Measurements from ENCODE around the gene SLC38A3. TPM values are rescaled to one million over a fixed set of nuclear protein-coding genes. Genes with fewer than 3 reads are reported as not detected.

Gene SLC38A3
- total RNA-seq, 4 donors from 2014 or later = 1.3 TPM; not detected in 3

DNA sequence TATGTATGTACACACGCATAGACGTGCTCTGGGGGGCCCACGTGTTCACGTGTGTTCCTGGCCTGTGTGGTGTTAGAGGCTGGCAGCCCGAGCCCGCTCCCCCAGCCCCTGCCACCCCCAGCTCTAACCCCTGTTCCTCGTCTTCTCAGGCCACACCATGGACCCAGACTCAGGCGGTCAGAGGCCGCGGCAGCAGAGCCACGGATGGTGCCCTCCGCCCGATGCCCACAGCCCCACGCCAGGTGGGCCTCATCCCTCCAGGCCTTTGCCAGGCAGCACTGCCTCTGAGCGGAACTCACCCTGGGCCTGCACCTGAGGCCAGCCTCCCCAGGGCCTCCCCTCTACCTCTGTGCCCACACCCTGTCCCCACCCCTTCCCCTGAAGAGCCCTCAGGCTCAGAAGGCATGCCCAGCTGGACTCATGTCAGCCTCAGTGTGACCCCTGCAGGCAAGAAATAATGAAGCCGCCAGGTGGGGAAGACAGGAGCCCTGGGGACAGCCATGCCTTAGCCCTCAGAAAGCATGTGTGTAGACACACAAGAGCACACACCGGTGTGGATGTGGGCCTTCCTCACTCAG lies 30.0 kb upstream of the SLC38A3 start:
- no peak overlapping the region for H3K27ac ChIP-seq
- H3K27me3 ChIP-seq = no peaks in the 10 kb centered on the region
- TF ChIP-seq POLR2A (IDR thresholded peaks at IDR 0.05) = no peak
- TF ChIP-seq, protein P1, sequence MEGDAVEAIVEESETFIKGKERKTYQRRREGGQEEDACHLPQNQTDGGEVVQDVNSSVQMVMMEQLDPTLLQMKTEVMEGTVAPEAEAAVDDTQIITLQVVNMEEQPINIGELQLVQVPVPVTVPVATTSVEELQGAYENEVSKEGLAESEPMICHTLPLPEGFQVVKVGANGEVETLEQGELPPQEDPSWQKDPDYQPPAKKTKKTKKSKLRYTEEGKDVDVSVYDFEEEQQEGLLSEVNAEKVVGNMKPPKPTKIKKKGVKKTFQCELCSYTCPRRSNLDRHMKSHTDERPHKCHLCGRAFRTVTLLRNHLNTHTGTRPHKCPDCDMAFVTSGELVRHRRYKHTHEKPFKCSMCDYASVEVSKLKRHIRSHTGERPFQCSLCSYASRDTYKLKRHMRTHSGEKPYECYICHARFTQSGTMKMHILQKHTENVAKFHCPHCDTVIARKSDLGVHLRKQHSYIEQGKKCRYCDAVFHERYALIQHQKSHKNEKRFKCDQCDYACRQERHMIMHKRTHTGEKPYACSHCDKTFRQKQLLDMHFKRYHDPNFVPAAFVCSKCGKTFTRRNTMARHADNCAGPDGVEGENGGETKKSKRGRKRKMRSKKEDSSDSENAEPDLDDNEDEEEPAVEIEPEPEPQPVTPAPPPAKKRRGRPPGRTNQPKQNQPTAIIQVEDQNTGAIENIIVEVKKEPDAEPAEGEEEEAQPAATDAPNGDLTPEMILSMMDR (IDR thresholded peaks at IDR 0.05) = no peak
- H3K9me3 ChIP-seq = no peaks in the 10 kb centered on the region
- H3K4me1 ChIP-seq = peaks cover 0 to 47% (median 5%) of the 10 kb centered on the region in 4 donors
- no peak for DNase-seq
- H3K36me3 ChIP-seq = peaks cover 0 to 4% (median 0%) of the 10 kb centered on the region in 3 donors
- no peak overlapping the region for H3K4me3 ChIP-seq

DNA sequence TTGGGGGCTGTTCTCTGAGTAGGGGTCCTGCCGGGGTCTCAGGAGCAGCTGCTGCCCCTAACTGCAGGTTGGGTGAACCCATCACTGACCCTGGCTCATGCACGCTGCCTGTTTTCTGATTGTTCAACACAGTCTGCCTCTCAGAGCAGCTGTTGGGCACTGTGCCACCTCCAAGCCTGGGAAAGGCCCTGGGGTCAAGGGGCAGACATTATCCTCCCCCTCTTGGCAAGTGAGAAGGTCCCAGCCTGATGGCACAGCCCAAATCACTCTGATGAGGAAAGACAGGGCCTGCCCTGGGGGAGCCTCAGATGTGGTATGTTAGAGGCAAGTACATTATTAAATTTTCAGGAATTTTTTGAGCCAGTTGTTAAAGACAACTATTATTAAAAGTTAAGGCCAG lies 27.7 kb upstream of the SLC38A3 start:
- TF ChIP-seq, protein P1 (IDR thresholded peaks at IDR 0.05) = no peak
- TF ChIP-seq POLR2A (IDR thresholded peaks at IDR 0.05) = no peak
- no peaks in the 10 kb centered on the region for H3K9me3 ChIP-seq
- no peak overlapping the region for H3K27ac ChIP-seq
- H3K4me1 ChIP-seq = peaks cover 0 to 28% (median 1%) of the 10 kb centered on the region in 4 donors
- no peaks in the 10 kb centered on the region for H3K27me3 ChIP-seq
- DNase-seq = peak in 1 of 3 donors; percentile 65
- H3K4me3 ChIP-seq = no peak overlapping the region
- peaks cover 0 to 4% (median 0%) of the 10 kb centered on the region in 3 donors for H3K36me3 ChIP-seq

DNA sequence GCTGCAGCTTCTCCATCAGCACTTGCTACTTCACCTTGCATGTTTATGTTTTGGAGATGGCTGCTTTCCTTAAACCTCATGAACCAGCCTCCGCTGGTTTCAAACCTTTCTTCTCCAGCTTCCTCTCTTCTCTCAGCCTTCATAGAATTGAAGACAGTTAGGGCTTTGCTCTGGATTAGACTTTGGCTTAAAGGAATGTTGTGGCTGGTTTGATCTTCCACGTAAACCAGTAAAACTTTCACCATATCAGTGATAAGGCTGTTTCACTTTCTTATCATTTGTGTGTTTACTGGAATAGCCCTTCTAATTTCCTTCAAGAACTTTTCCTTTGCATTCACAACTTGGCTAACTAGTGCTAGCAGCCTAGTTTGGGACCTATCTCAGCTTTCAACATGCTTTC lies 25.4 kb upstream of the SLC38A3 start:
- Histone ChIP-seq H3K36me3 (peaks cover 0 to 4% (median 0%) of the 10 kb centered on the region in 3 donors), H3K27ac (peak overlapping the region in 2 of 4 donors; percentile 6 to 48), H3K9me3 (no peaks in the 10 kb centered on the region), H3K27me3 (no peaks in the 10 kb centered on the region), H3K4me3 (no peak overlapping the region), H3K4me1 (peaks cover 0 to 22% (median 0%) of the 10 kb centered on the region in 4 donors)
- TF ChIP-seq POLR2A (IDR thresholded peaks at IDR 0.05) = no peak
- TF ChIP-seq, protein P1 (IDR thresholded peaks at IDR 0.05) = no peak
- no peak for DNase-seq

DNA sequence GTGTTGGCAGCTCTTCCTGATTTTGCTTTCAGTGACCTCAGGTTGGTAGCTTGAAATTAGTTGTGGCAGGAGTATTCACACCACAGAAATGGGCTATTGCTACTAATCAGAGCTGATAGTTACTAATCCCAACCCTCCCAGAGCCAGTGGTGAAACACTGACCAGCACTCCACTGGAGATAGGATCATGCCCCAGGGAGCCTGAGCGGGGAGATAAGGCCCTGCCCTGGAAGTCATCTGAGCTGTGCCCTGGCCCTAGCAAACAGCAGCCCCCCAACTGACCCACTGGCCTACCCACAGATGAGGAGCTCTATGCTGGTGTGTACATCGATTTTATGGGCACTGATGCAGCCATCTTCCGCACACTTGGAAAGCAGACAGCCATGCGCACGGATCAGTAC lies 23.1 kb upstream of the SLC38A3 start:
- Histone ChIP-seq H3K27me3 (no peaks in the 10 kb centered on the region), H3K27ac (no peak overlapping the region), H3K9me3 (no peaks in the 10 kb centered on the region), H3K4me3 (no peak overlapping the region), H3K4me1 (peaks cover 0 to 14% (median 0%) of the 10 kb centered on the region in 4 donors), H3K36me3 (peaks cover 0 to 7% (median 0%) of the 10 kb centered on the region in 3 donors)
- no peak for DNase-seq
- TF ChIP-seq POLR2A (IDR thresholded peaks at IDR 0.05) = no peak
- TF ChIP-seq, protein P1 (IDR thresholded peaks at IDR 0.05) = no peak

DNA sequence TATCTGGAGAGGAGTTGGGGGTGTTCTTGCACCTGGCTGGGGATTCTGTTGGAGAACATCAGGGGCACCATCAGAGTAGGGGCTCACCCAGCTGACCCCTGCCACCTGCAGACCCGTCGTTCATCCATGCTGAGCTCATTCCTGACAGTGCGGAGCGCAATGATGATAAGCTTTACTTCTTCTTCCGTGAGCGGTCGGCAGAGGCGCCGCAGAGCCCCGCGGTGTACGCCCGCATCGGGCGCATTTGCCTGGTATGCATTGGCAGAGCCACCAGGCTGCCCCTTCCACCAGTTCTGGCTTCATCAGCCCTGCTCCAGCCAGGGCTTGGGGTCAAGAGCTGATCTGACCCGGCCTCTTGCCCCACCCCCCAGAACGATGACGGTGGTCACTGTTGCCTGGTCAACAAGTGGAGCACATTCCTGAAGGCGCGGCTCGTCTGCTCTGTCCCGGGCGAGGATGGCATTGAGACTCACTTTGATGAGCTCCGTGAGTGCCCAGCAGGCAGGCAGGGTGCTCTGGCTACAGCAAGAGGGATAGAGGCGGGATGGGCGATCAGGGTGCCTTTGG lies 22.5 kb upstream of the SLC38A3 start:
- Histone ChIP-seq H3K36me3 (peaks cover 0 to 7% (median 0%) of the 10 kb centered on the region in 3 donors), H3K27me3 (no peaks in the 10 kb centered on the region), H3K4me1 (peaks cover 0 to 8% (median 0%) of the 10 kb centered on the region in 4 donors), H3K9me3 (no peaks in the 10 kb centered on the region), H3K4me3 (no peak overlapping the region), H3K27ac (no peak overlapping the region)
- TF ChIP-seq, protein P1 (IDR thresholded peaks at IDR 0.05) = no peak
- no peak for TF ChIP-seq POLR2A (IDR thresholded peaks at IDR 0.05)
- no peak for DNase-seq

Data from Peyer's patch (tissue), 4 donors.